HG02943 (cell line): ENCODE measurements around the gene C9orf50.
"Not testable (repeated sequence)": the region's sequence is repeated elsewhere in the genome, so short reads cannot be mapped to it uniquely, and the experiment has no call there.

ENCODE experiments used
- ATAC-seq: cut with Tn5 transposase; IDR thresholded peaks from one replicate; pipeline ENCODE4 v1.9.1; 2021; ENCODE audit warnings: mild to moderate bottlenecking, low read depth, moderate library complexity; ENCODE audit not compliant: unreplicated experiment

The C9orf50 gene

GRCh38 chr9:129620669-129621295, at the start of gene C9orf50:
TSS of gene C9orf50 (minus strand) at chr9:129621101. CDS start at chr9:129620574, 527 bp downstream.
- no peak for ATAC-seq

GRCh38 chr9:129669946-129670345, 49.0 kb upstream of the C9orf50 start:
- no peak for ATAC-seq

GRCh38 chr9:129669141-129669718, 48.3 kb upstream of the C9orf50 start:
- ATAC-seq = no peak

- no peak for ATAC-seq
Observed at GRCh38 chr9:129667850-129668249, 46.9 kb upstream of the C9orf50 start.

- ATAC-seq = no peak
Observed at GRCh38 chr9:129667378-129667777, 46.5 kb upstream of the C9orf50 start.

- no peak for ATAC-seq
Observed at GRCh38 chr9:129666575-129666974, 45.7 kb upstream of the C9orf50 start.

- no peak for ATAC-seq
Observed at GRCh38 chr9:129665814-129666520, 45.1 kb upstream of the C9orf50 start.

GRCh38 chr9:129665389-129665775, 44.5 kb upstream of the C9orf50 start, which contains the start of gene PRRX2:
TSS of gene PRRX2 (plus strand) at chr9:129665647. CDS start at chr9:129665868, 221 bp downstream.
- ATAC-seq = no peak

- ATAC-seq = no peak
Observed at GRCh38 chr9:129664746-129665388, 44.0 kb upstream of the C9orf50 start.

GRCh38 chr9:129662239-129662638, 41.3 kb upstream of the C9orf50 start:
- not testable (repeated sequence) for ATAC-seq

- no peak for ATAC-seq
Observed at GRCh38 chr9:129661029-129661428, 40.1 kb upstream of the C9orf50 start.

- ATAC-seq = no peak
Observed at GRCh38 chr9:129656795-129657390, 36.0 kb upstream of the C9orf50 start.

- no peak for ATAC-seq
Observed at GRCh38 chr9:129655696-129656095, 34.8 kb upstream of the C9orf50 start.

- no peak for ATAC-seq
Observed at GRCh38 chr9:129655154-129655553, 34.3 kb upstream of the C9orf50 start.

GRCh38 chr9:129654554-129655040, 33.7 kb upstream of the C9orf50 start:
- ATAC-seq = no peak

- no peak for ATAC-seq
Observed at GRCh38 chr9:129653823-129654553, 33.1 kb upstream of the C9orf50 start.

- no peak for ATAC-seq
Observed at GRCh38 chr9:129650680-129651235, 29.9 kb upstream of the C9orf50 start.

- ATAC-seq = no peak
Observed at GRCh38 chr9:129649726-129650679, 29.1 kb upstream of the C9orf50 start.

- no peak for ATAC-seq
Observed at GRCh38 chr9:129648764-129649115, 27.8 kb upstream of the C9orf50 start.
